Medulla oblongata (tissue), 1 donor: ENCODE measurements around the gene MED12L.
A peak's percentile ranks its signal among the peaks of the same experiment; 100 is the strongest.

ENCODE experiments used
- DNase-seq: peaks from one replicate; pipeline ENCODE4 v3.0.0-alpha.2; 2015; ENCODE audit errors: extremely low spot score

Gene MED12L

GRCh38 chr3:151419806-151420205 is 334.3 kb downstream of the MED12L start:
- DNase-seq: no peak

GRCh38 chr3:151421938-151422337 is 336.5 kb downstream of the MED12L start:
- no peak for DNase-seq

GRCh38 chr3:151423091-151423490 is 337.6 kb downstream of the MED12L start:
- no peak for DNase-seq

- DNase-seq: no peak
These were observed 340.3 kb downstream of the MED12L start for GRCh38 chr3:151425627-151426340.

GRCh38 chr3:151426341-151426657 is 340.8 kb downstream of the MED12L start:
- no peak for DNase-seq

- no peak for DNase-seq
These were observed 342.9 kb downstream of the MED12L start for GRCh38 chr3:151428386-151428785.

- DNase-seq: no peak
These were observed 345.5 kb downstream of the MED12L start for GRCh38 chr3:151430821-151431484.

GRCh38 chr3:151431940-151432339 is 346.5 kb downstream of the MED12L start:
- DNase-seq: no peak

- no peak for DNase-seq
These were observed 347.3 kb downstream of the MED12L start for GRCh38 chr3:151432616-151433372.

- no peak for DNase-seq
These were observed 348.9 kb downstream of the MED12L start for GRCh38 chr3:151434151-151434890.

GRCh38 chr3:151436675-151437446 is 351.4 kb downstream of the MED12L start:
- DNase-seq: no peak

GRCh38 chr3:151437906-151438305 is 352.4 kb downstream of the MED12L start:
- DNase-seq: no peak

- DNase-seq: peak; percentile 84
These were observed 354.2 kb downstream of the MED12L start for GRCh38 chr3:151439652-151440125.

GRCh38 chr3:151440940-151441339 is 355.5 kb downstream of the MED12L start:
- no peak for DNase-seq

GRCh38 chr3:151443583-151443982 is 358.1 kb downstream of the MED12L start:
- DNase-seq: no peak

- DNase-seq: no peak
These were observed 360.0 kb downstream of the MED12L start for GRCh38 chr3:151445273-151446001.

- DNase-seq: no peak
These were observed 360.5 kb downstream of the MED12L start for GRCh38 chr3:151446002-151446340.

GRCh38 chr3:151452368-151452767 is 366.9 kb downstream of the MED12L start:
- DNase-seq: no peak

- DNase-seq: no peak
These were observed 367.4 kb downstream of the MED12L start for GRCh38 chr3:151452841-151453240.

- DNase-seq: no peak
These were observed 370.6 kb downstream of the MED12L start for GRCh38 chr3:151456065-151456464.

GRCh38 chr3:151459358-151459757 is 373.9 kb downstream of the MED12L start:
- no peak for DNase-seq
